K562 (cell line): ENCODE measurements around the gene EME2. TPM values are rescaled to one million over a fixed set of nuclear protein-coding genes. Genes with fewer than 3 reads are reported as not detected.
A peak's percentile ranks its signal among the peaks of the same experiment; 100 is the strongest.

Experiments used
- HMG20B ChIP-seq: fragments of 250-450 bp; sonication (Bioruptor Pico); IDR thresholded peaks from 2 replicates; pipeline ENCODE4 v1.5.0; 2021; ENCODE audit warnings: mild to moderate bottlenecking
- LCOR ChIP-seq: sonication (generic); formaldehyde crosslinking; IDR thresholded peaks from 2 replicates; pipeline ENCODE4 v1.8.0; 2022; ENCODE audit warnings: mild to moderate bottlenecking, missing genetic modification reagents
- PHF8 ChIP-seq: fragments of 200-600 bp; sonication (generic); IDR thresholded peaks from 2 replicates; pipeline ENCODE4 v1.6.1; 2012; ENCODE audit warnings: mixed run types, mild to moderate bottlenecking, inconsistent platforms, low read length, moderate library complexity, borderline replicate concordance
- POLR2AphosphoS2 ChIP-seq: IDR thresholded peaks from 2 replicates; pipeline ENCODE4 v1.6.1; 2012; ENCODE audit warnings: low read length, improper control_type of control experiment
- POLR2B ChIP-seq: fragments of 450-650 bp; IDR thresholded peaks from 2 replicates; pipeline ENCODE4 v1.6.1; 2018; ENCODE audit warnings: low read depth; ENCODE audit not compliant: partially characterized antibody
- POLR2G ChIP-seq: fragments of 200-400 bp; formaldehyde crosslinking; IDR thresholded peaks from 2 replicates; pipeline ENCODE4 v1.6.1; 2017; ENCODE audit warnings: low read depth, mild to moderate bottlenecking, antibody characterized with exemption, low read length, moderate library complexity
- RBM22 ChIP-seq: fragments of 200-400 bp; formaldehyde crosslinking; IDR thresholded peaks from 2 replicates; pipeline ENCODE4 v1.6.1; 2018; ENCODE audit warnings: low read length, low read depth; ENCODE audit not compliant: poor library complexity, severe bottlenecking
- SAFB ChIP-seq: fragments of 200-400 bp; formaldehyde crosslinking; IDR thresholded peaks from 2 replicates; pipeline ENCODE4 v1.6.1; 2017; ENCODE audit warnings: low read depth, low read length, borderline replicate concordance
- SMARCA5 ChIP-seq: fragments of 450-650 bp; IDR thresholded peaks from 2 replicates; pipeline ENCODE4 v1.6.1; 2016
- SUPT5H ChIP-seq: fragments of 450-650 bp; IDR thresholded peaks from 2 replicates; pipeline ENCODE4 v1.6.1; 2016
- ZNF780A ChIP-seq: fragments of 250-450 bp; sonication (Bioruptor Pico); IDR thresholded peaks from 2 replicates; pipeline ENCODE4 v1.5.0; 2021; ENCODE audit warnings: mild to moderate bottlenecking
- polyA plus RNA-seq, 8 experiments: library from polyadenylated mRNA; depleted of rRNA in 4 of 8; stranded (reverse) in 5 of 8; unstranded in 3 of 8; fragments of >200 nt; fragmentation: Nextera tagmentation in 2 of 8; fragmentation: Illumina TruSeq in 1 of 8; extraction: Ambion mirVana in 2 of 8; extraction: Trizol in 1 of 8; gene quantifications; 2 replicates each; pipeline versions ENCODE4 v1.2.1 to v1.2.3, GENCODE V29; 2011 to 2014; ENCODE audit warnings: inconsistent platforms in 1 of 8, missing spikeins in 1 of 8
- total RNA-seq, 7 experiments: library from RNA; depleted of rRNA in 6 of 7; stranded (reverse); fragments of >200 nt in 6 of 7; fragmentation: Illumina TruSeq in 2 of 7; extraction: Trizol in 2 of 7; gene quantifications; 2 replicates each; pipeline versions ENCODE4 v1.2.1 to v1.2.3, GENCODE V29; 2011 to 2021; ENCODE audit warnings: low replicate concordance in 1 of 7
- TF ChIP-seq, protein P1 (sequence below): fragments of 450-650 bp; IDR thresholded peaks from 2 replicates; pipeline ENCODE4 v1.6.1; 2018; ENCODE audit not compliant: partially characterized antibody

The EME2 gene
- total and polyA plus RNA-seq, 9 of the 15 experiments (the other 6 are each of a cell fraction or from before 2014, with no cell fraction given), result 0.35 to 19.9 (median 3.5) TPM

DNA sequence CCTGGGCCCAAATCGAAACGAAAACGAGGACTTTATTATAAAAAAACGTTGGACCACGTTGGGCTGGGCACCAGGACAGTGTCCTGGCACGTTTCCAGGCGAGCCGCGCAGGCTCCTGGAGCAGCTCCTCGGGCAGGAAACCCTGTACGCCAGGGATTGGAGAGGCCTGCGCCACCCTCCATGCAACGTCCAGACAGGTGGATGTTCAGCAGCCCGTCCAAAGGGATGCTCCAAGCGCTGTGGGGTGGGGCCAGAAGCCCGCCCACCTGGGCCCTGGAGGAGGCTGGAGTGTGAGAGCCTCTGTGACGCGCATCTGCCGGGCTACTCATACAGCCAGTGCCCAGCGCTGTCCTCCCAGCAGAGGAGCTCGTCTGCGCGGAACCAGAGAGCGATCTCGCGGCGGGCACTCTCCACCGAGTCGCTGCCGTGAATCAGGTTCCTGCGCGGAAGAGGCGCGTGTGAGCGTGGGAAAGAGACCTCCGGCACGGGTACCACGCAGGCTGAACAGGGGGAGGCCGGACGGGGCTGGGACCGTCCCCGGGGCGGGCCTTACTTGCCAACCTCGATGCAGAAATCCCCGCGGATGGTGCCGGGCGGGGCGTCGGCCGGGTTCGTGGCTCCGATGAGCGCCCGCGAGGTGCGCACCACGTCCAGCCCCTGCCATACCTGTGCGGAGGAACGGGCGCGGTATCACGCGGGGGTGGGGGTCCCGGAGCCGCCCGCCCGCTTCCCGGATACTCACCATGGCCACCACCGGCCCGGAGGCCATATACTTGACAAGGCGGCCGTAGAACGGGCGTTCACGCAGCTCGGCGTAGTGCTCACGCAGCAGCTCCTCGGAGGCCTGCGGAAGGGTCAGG, 2.1 kb upstream of the EME2 start (continued):
- TF ChIP-seq, protein P1, sequence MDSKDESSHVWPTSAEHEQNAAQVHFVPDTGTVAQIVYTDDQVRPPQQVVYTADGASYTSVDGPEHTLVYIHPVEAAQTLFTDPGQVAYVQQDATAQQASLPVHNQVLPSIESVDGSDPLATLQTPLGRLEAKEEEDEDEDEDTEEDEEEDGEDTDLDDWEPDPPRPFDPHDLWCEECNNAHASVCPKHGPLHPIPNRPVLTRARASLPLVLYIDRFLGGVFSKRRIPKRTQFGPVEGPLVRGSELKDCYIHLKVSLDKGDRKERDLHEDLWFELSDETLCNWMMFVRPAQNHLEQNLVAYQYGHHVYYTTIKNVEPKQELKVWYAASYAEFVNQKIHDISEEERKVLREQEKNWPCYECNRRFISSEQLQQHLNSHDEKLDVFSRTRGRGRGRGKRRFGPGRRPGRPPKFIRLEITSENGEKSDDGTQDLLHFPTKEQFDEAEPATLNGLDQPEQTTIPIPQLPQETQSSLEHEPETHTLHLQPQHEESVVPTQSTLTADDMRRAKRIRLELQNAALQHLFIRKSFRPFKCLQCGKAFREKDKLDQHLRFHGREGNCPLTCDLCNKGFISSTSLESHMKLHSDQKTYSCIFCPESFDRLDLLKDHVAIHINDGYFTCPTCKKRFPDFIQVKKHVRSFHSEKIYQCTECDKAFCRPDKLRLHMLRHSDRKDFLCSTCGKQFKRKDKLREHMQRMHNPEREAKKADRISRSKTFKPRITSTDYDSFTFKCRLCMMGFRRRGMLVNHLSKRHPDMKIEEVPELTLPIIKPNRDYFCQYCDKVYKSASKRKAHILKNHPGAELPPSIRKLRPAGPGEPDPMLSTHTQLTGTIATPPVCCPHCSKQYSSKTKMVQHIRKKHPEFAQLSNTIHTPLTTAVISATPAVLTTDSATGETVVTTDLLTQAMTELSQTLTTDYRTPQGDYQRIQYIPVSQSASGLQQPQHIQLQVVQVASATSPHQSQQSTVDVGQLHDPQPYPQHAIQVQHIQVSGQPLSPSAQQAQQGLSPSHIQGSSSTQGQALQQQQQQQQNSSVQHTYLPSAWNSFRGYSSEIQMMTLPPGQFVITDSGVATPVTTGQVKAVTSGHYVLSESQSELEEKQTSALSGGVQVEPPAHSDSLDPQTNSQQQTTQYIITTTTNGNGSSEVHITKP, result no peak
- TF ChIP-seq SMARCA5 (no peak), RBM22 (peak; percentile 97), SUPT5H (peak; percentile 48), HMG20B (CRISPR knock-in tag) (no peak), POLR2B (peak; percentile 68), LCOR (CRISPR knock-in tag) (0 out of 2 replicates have a peak, but pooled peaks have one; percentile 42), POLR2AphosphoS2 (peak; percentile 87), PHF8 (0 out of 2 replicates have a peak, but pooled peaks have one; percentile 3), ZNF780A (CRISPR knock-in tag) (0 out of 2 replicates have a peak, but pooled peaks have one; percentile 38), POLR2G (peak; percentile 77), SAFB (peak; percentile 51; the same call in 1 of the 2 replicates)
